Cardiac muscle cell (in vitro differentiated cells and primary cell): ENCODE measurements around the gene ABR. TPM values are rescaled to one million over a fixed set of nuclear protein-coding genes. Genes with fewer than 3 reads are reported as not detected.
"Not testable (repeated sequence)": the region's sequence is repeated elsewhere in the genome, so short reads cannot be mapped to it uniquely, and the experiment has no call there.

Experiments used
- DNase-seq, 2 donors: peaks; one replicate each; pipeline versions ENCODE4 v3.0.0 to v3.0.0-alpha.2; 2010 to 2017; ENCODE audit warnings: low read depth in 1 of 2, low spot score in 1 of 2
- H3K27ac ChIP-seq: fragments of 200-600 bp; sonication (generic); 2 replicates; pipeline ENCODE4 v1.5.1; 2016
- H3K27me3 ChIP-seq: fragments of 200-600 bp; sonication (generic); 2 replicates; pipeline ENCODE4 v1.6.0; 2016; ENCODE audit warnings: control low read depth
- H3K36me3 ChIP-seq: fragments of 200-600 bp; sonication (generic); 2 replicates; pipeline ENCODE4 v1.5.1; 2016; ENCODE audit warnings: control low read depth
- H3K4me1 ChIP-seq: fragments of 200-600 bp; sonication (generic); 2 replicates; pipeline ENCODE4 v1.8.1; 2017; ENCODE audit warnings: low read depth, mild to moderate bottlenecking, mixed run types
- H3K4me3 ChIP-seq: fragments of 200-600 bp; sonication (generic); 2 replicates; pipeline ENCODE4 v1.5.1; 2016; ENCODE audit warnings: mild to moderate bottlenecking
- H3K9me3 ChIP-seq: fragments of 200-600 bp; sonication (generic); 2 replicates; pipeline ENCODE4 v1.5.1; 2017; ENCODE audit warnings: low read depth, mild to moderate bottlenecking, control low read depth
- polyA plus RNA-seq: library from polyadenylated mRNA; unstranded; fragments of >200 nt; fragmentation: Nextera tagmentation; extraction: Ambion mirVana; gene quantifications from 2 replicates; pipeline ENCODE4 v1.2.1, GENCODE V29; 2016
- total RNA-seq: library from RNA; depleted of rRNA; stranded (reverse); fragments of >200 nt; gene quantifications from 2 replicates; pipeline ENCODE4 v1.2.3, GENCODE V29; 2016
- TF ChIP-seq, protein P1 (sequence below): IDR thresholded peaks from 2 replicates; pipeline ENCODE4 v1.5.1; 2012; ENCODE audit warnings: low read depth, mild to moderate bottlenecking, low read length

ABR gene
- total and polyA plus RNA-seq, 2 experiments from 2014 or later = 23.5 to 67.5 TPM

DNA sequence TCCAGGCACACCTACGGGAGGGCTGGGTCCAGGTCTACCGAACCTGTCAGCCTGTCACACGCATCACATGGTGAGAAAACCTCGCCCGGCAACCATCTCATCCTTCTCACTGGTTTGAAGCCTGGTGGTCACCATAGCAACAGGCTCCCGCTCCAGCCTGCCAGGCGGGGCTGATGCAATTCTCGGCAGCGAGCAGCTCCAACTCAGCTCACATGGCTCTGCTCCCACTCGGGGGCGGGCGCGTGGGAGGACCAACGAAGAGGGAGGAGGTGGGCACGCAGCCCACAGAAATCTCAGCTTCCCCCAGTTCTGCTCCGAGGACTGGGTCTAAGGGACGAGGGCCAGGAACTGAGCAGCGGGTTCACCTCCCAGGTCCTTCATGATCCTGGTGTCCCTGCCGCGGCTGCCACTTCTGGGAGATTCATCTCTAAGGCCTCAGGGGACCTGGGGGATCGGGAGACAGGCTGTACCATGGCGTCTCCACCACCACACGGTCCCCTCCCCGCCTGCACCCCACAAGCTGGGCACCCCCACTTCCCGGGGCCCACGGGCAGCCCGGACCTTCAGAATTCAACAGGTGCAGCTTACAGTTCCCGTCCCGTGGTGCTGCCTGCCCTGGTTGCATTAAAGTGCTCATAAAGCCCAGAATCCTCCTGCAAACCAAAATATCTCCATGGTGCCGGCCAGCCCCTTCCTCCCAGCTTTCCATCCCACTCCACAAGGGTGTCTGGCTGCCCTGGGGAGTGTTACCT is 25.8 kb downstream of the ABR start:
- H3K36me3 ChIP-seq = no peaks in the 10 kb centered on the region
- DNase-seq = peak; percentile 24 to 92
- peaks cover 9% of the 10 kb centered on the region for H3K4me1 ChIP-seq
- H3K9me3 ChIP-seq = no peaks in the 10 kb centered on the region
- H3K27me3 ChIP-seq = no peaks in the 10 kb centered on the region
- no peak overlapping the region for H3K27ac ChIP-seq
- TF ChIP-seq, protein P1, sequence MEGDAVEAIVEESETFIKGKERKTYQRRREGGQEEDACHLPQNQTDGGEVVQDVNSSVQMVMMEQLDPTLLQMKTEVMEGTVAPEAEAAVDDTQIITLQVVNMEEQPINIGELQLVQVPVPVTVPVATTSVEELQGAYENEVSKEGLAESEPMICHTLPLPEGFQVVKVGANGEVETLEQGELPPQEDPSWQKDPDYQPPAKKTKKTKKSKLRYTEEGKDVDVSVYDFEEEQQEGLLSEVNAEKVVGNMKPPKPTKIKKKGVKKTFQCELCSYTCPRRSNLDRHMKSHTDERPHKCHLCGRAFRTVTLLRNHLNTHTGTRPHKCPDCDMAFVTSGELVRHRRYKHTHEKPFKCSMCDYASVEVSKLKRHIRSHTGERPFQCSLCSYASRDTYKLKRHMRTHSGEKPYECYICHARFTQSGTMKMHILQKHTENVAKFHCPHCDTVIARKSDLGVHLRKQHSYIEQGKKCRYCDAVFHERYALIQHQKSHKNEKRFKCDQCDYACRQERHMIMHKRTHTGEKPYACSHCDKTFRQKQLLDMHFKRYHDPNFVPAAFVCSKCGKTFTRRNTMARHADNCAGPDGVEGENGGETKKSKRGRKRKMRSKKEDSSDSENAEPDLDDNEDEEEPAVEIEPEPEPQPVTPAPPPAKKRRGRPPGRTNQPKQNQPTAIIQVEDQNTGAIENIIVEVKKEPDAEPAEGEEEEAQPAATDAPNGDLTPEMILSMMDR = no peak
- no peak overlapping the region for H3K4me3 ChIP-seq

DNA sequence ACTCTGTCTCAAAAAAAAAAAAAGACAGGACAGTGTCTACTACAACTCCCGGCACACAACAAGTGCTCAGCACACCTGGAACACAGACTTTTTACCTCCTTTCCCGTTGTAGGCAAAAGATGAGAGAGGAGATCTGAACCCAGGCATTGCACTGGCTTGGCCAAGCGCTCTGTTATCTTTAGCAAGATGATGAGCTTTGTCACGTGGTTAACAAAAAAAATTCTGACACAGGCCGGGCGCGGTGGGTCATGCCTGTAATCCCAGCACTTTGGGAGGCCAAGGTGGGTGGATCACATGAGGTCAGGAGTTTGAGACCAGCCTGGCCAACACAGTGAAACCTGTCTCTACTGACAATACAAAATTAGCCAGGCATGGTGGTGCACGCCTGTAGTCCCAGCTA is 27.2 kb downstream of the ABR start:
- H3K27ac ChIP-seq, DNase-seq, H3K4me3 ChIP-seq, H3K27me3 ChIP-seq, H3K4me1 ChIP-seq, H3K9me3 ChIP-seq, H3K36me3 ChIP-seq: not testable (repeated sequence)

DNA sequence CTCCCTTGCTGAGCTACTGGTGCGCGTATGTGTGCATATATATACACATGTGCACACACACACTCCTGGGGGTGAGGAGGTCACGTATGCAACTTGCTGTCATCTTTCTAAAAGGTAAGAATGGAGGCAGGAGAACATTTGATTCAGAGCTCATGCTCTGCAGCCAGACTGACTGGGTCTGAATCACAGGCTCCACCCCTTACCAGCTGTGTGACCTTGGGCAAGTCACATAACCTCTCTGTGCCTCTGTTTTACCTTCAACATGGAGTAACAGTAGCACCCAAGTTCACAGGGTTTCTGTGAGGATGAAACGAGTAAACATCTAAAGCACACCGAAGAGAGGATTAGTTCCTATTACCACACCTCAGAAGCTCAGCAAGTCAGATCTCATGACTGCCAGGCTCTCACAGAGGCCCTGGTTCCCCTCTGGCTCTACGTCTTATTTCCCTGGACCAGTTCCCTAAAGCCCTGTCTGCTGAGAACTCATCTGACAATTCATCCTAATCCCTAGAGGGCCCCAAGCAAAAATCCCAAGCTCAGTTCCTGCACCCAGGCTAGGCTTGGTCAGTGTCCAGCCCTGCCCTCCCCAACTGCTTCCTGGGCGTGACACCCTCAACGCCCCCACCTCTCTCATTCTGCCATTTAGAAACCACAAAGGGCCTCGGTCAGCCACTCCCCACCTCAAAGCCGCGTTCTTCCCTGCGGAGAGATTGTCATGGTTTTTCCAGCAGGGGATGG is 28.7 kb downstream of the ABR start:
- TF ChIP-seq, protein P1 = no peak
- Histone ChIP-seq H3K36me3 (no peaks in the 10 kb centered on the region), H3K9me3 (no peaks in the 10 kb centered on the region), H3K27me3 (no peaks in the 10 kb centered on the region), H3K27ac (no peak overlapping the region), H3K4me3 (no peak overlapping the region), H3K4me1 (peaks cover 9% of the 10 kb centered on the region)
- no peak for DNase-seq

DNA sequence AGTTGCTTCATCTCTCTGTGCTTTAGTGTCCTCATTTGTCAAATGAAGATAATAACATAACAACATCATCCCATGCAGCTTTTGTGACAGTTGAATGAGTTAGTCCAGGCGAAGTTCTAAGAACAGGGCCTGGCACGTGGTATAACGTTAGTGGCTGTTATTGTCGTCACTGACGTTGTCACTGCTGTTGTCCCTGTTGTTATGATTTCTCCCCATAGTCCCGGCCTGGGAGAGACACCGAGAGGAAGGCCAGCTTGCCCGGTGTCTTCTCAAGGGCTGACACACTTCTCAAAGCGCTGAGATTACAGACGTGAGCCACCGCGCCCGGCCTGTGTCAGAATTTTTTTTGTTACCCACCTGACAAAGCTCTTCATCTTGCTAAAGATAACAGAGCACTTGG is 29.9 kb downstream of the ABR start:
- Histone ChIP-seq H3K9me3 (no peaks in the 10 kb centered on the region), H3K27me3 (no peaks in the 10 kb centered on the region), H3K27ac (peak overlapping the region; percentile 81), H3K36me3 (no peaks in the 10 kb centered on the region), H3K4me3 (no peak overlapping the region), H3K4me1 (peaks cover 9% of the 10 kb centered on the region)
- TF ChIP-seq, protein P1 = no peak
- no peak for DNase-seq

DNA sequence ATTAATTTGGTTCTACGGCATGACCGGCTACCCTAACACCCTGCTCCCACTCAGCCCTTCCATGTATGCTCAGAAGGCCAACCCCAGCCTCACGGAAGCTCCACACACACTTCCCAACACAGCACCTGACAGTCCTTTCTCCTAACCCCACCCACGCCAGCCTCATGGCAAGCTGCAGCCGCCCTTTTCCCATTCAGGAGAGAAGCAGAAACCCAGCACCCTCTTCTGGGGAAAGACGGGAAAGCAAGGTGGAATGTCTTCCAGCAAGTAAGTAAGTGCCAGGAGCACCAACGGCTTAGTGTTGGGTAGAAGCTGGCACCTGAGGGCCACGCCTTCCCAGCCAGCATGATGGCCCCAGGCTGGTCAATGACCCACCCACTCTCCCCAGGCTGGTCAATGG is 32.1 kb downstream of the ABR start:
- H3K27me3 ChIP-seq = no peaks in the 10 kb centered on the region
- no peak overlapping the region for H3K27ac ChIP-seq
- H3K4me3 ChIP-seq = no peak overlapping the region
- DNase-seq = peak; percentile 54 to 82
- peaks cover 21% of the 10 kb centered on the region for H3K4me1 ChIP-seq
- no peaks in the 10 kb centered on the region for H3K9me3 ChIP-seq
- TF ChIP-seq, protein P1 = peak; percentile 47
- H3K36me3 ChIP-seq = no peaks in the 10 kb centered on the region

DNA sequence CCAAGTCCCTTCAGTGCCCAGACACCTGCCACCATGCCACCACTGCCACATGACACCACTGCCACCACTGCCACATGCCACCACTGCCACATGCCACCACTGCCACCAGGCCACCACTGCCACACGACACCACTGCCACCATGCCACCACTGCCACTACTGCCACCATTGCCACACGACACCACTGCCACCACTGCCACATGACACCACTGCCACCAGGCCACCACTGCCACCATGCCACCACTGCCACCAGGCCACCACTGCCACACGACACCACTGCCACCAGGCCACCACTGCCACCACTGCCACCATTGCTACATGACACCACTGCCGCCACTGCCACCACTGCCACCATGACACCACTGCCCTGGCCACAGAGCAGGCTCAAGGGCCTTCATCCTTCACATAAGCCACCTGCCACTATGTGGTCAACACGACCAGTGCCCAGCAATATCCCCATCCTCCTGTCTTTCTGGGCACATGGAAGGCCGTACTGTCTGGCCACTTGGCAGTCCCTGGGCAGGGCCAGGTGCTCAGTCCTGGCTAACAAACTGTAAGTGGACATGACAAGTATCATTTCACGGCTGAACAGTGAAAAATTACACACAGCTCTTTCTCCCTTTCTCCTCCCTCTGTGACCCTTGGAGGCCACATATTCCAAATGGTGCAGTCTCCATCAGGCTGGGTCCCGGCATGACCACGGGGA is 33.1 kb downstream of the ABR start:
- Histone ChIP-seq H3K27me3 (no peaks in the 10 kb centered on the region), H3K4me3 (no peak overlapping the region), H3K9me3 (no peaks in the 10 kb centered on the region), H3K36me3 (no peaks in the 10 kb centered on the region), H3K4me1 (peaks cover 21% of the 10 kb centered on the region), H3K27ac (no peak overlapping the region)
- TF ChIP-seq, protein P1 = no peak
- no peak for DNase-seq
